Dermis lymphatic vessel endothelial cell (primary cell): Measurements from ENCODE around the gene MMP24OS. TPM values are rescaled to one million over a fixed set of nuclear protein-coding genes. Genes with fewer than 3 reads are reported as not detected.

Experiments
- total RNA-seq: library from RNA; depleted of rRNA; stranded (reverse); fragments of >200 nt; gene quantifications from 2 replicates; pipeline ENCODE4 v1.2.1, GENCODE V29; 2014

Gene MMP24OS
- 4.9 and 5.3 TPM in 2 replicates for total RNA-seq

GRCh38 chr20:35277531-35278395, at the start of gene MMP24OS:
TSS of gene MMP24OS (minus strand) at chr20:35278122. CDS start at chr20:35277929, 193 bp downstream.

GRCh38 chr20:35291654-35292503, 14.0 kb upstream of the MMP24OS start, which contains the start of gene FAM83C:
TSS of gene FAM83C (minus strand) at chr20:35292425. CDS start at chr20:35292304, 121 bp downstream.

GRCh38 chr20:35284267-35284991, 6.5 kb upstream of the MMP24OS start, which contains the start of gene EIF6:
TSS of gene EIF6 (minus strand) at chr20:35284772. CDS start at chr20:35284487, 285 bp downstream.

Other genes with a start within 250 kb of the MMP24OS start
- 70.8 and 80.5 TPM in 2 replicates for gene TRPC4AP, start 185.3 kb downstream of the MMP24OS start, total RNA-seq
- gene EDEM2, start 130.8 kb downstream of the MMP24OS start, total RNA-seq = 73.5 and 91.8 TPM in 2 replicates
- gene PROCR, start 106.0 kb downstream of the MMP24OS start, total RNA-seq = 105 and 108 TPM in 2 replicates
- 0.09 and 0.11 TPM in 2 replicates for gene MMP24, start 51.4 kb downstream of the MMP24OS start, total RNA-seq
- 143 and 153 TPM in 2 replicates for gene EIF6, start 6.7 kb upstream of the MMP24OS start, total RNA-seq
- under 0.01 TPM in 1 of 2 replicates, not detected in the other for gene FAM83C, start 14.3 kb upstream of the MMP24OS start, total RNA-seq
- gene UQCC1, start 133.9 kb upstream of the MMP24OS start, total RNA-seq = 19.7 and 25.9 TPM in 2 replicates
- gene GDF5, start 160.1 kb upstream of the MMP24OS start, total RNA-seq = not detected in 2 replicates
- 10.2 and 17.3 TPM in 2 replicates for gene CEP250, start 177.5 kb upstream of the MMP24OS start, total RNA-seq